Endothelial cell of umbilical vein (primary cell): ENCODE measurements around the gene PMVK. TPM values are rescaled to one million over a fixed set of nuclear protein-coding genes. Genes with fewer than 3 reads are reported as not detected.

ENCODE experiments used
- BruUV-seq: library from RNA; stranded (reverse); fragments of 400-500 nt; replicated peaks from 2 replicates; lab custom pipeline; 2021; lab: Mats Ljungman, UMichigan
- CTCF ChIA-PET: fragments of 300-600, 350-600 bp; sonication (Branson Sonifier 250); formaldehyde crosslinking; loops from one replicate; lab custom pipeline; 2021; ENCODE audit warnings: antibody characterized with exemption, inconsistent platforms; lab: Charles Lee
- POLR2A ChIA-PET: fragments of 300-600, 350-600 bp; sonication (Branson Sonifier 250); formaldehyde crosslinking; loops from one replicate; lab custom pipeline; 2021; ENCODE audit warnings: antibody characterized with exemption, inconsistent platforms; lab: Charles Lee
- DNase-seq: peaks from one replicate; pipeline ENCODE4 v3.0.0-alpha.2; 2011; ENCODE audit warnings: low read depth, low spot score
- FAIRE-seq: peaks from 2 replicates; lab custom pipeline; 2011; peaks lifted over from hg19 to GRCh38; lab: Jason Lieb, UNC
- H2AFZ ChIP-seq: 2 replicates; pipeline ENCODE4 v1.6.0; 2012; ENCODE audit warnings: low read depth, low read length, control low read depth, inconsistent platforms
- H3K27ac ChIP-seq: 2 replicates; pipeline ENCODE4 v1.5.1; 2011; ENCODE audit warnings: low read depth, mild to moderate bottlenecking, control low read depth, low read length, moderate library complexity; ENCODE audit not compliant: insufficient read depth
- H3K27me3 ChIP-seq, 2 experiments: 2 replicates each; pipeline versions ENCODE4 v1.6.0 to v1.6.1; 2011; ENCODE audit warnings: low read length in 2 of 2, mixed read lengths in 1 of 2; ENCODE audit not compliant: control insufficient read depth in 2 of 2, insufficient read depth in 2 of 2
- H3K36me3 ChIP-seq, 2 experiments: 2 replicates in 1 of 2; 3 replicates in 1 of 2; pipeline ENCODE4 v1.5.1; 2011; ENCODE audit warnings: low read length in 2 of 2, mild to moderate bottlenecking in 1 of 2, moderate library complexity in 1 of 2; ENCODE audit not compliant: control insufficient read depth in 2 of 2, insufficient read depth in 2 of 2; ENCODE audit errors: extremely low read depth in 1 of 2
- H3K4me1 ChIP-seq: 3 replicates; pipeline ENCODE4 v1.5.1; 2011; ENCODE audit warnings: mild to moderate bottlenecking, low read length; ENCODE audit not compliant: control insufficient read depth, insufficient read depth; ENCODE audit errors: extremely low read depth
- H3K4me2 ChIP-seq: 2 replicates; pipeline ENCODE4 v1.6.1; 2011; ENCODE audit warnings: low read length, control low read depth, mixed read lengths; ENCODE audit not compliant: insufficient read depth
- H3K4me3 ChIP-seq, 3 experiments: fragments of 200-600 bp in 1 of 3; sonication (generic), shearing (Covaris generic) in 1 of 3; replicated peaks in 1 of 3; 2 replicates each; pipeline ENCODE4 v1.5.1; 2011 to 2016; ENCODE audit warnings: control low read depth in 3 of 3, low read length in 3 of 3, mild to moderate bottlenecking in 2 of 3, inconsistent platforms in 1 of 3, low read depth in 1 of 3, moderate library complexity in 1 of 3; ENCODE audit not compliant: insufficient read depth in 1 of 3
- H3K79me2 ChIP-seq: 2 replicates; pipeline ENCODE4 v1.6.0; 2012; ENCODE audit warnings: low read length, inconsistent platforms; ENCODE audit not compliant: control insufficient read depth, insufficient read depth
- H3K9ac ChIP-seq: replicated peaks from 2 replicates; pipeline ENCODE3; 2011; ENCODE audit warnings: low read length, control low read depth; ENCODE audit not compliant: insufficient read depth; ENCODE audit errors: extremely low read depth
- H3K9me1 ChIP-seq: replicated peaks from 3 replicates; pipeline ENCODE4 v1.6.0; 2011; ENCODE audit warnings: mild to moderate bottlenecking, low read length; ENCODE audit not compliant: control insufficient read depth, insufficient read depth; ENCODE audit errors: extremely low read depth
- H3K9me3 ChIP-seq: replicated peaks from 2 replicates; pipeline ENCODE4 v1.5.1; 2012; ENCODE audit warnings: low read length, inconsistent platforms; ENCODE audit not compliant: control insufficient read depth, insufficient read depth
- H4K20me1 ChIP-seq: replicated peaks from 2 replicates; pipeline ENCODE3; 2011; ENCODE audit warnings: mild to moderate bottlenecking, low read length; ENCODE audit not compliant: control insufficient read depth, insufficient read depth; ENCODE audit errors: extremely low read depth
- CTCF ChIP-seq, 2 donors: IDR thresholded peaks; 1 replicate in 1 of 2; 2 replicates in 1 of 2; pipeline ENCODE4 v1.5.1; 2011; ENCODE audit warnings: low read length in 2 of 2, mild to moderate bottlenecking in 2 of 2, moderate library complexity in 2 of 2, control low read depth in 1 of 2, inconsistent platforms in 1 of 2, low read depth in 1 of 2; ENCODE audit not compliant: insufficient read depth in 1 of 2; ENCODE audit errors: extremely low read depth in 1 of 2
- EZH2 ChIP-seq: IDR thresholded peaks from 2 replicates; pipeline ENCODE4 v1.6.1; 2012; ENCODE audit warnings: borderline replicate concordance, low read depth, mild to moderate bottlenecking, moderate library complexity, low read length, inconsistent platforms; ENCODE audit not compliant: severe bottlenecking
- JUN ChIP-seq: IDR thresholded peaks from 2 replicates; pipeline ENCODE4 v1.6.1; 2011; ENCODE audit warnings: borderline replicate concordance, low read depth; ENCODE audit not compliant: insufficient read length, insufficient read depth
- POLR2AphosphoS5 ChIP-seq: IDR thresholded peaks from 2 replicates; pipeline ENCODE4 v1.6.1; 2012; ENCODE audit warnings: low read depth, mild to moderate bottlenecking, control low read depth, low read length, moderate library complexity; ENCODE audit not compliant: insufficient read depth
- dilution Hi-C: fragments of 300-500 bp; cut with MboI; formaldehyde crosslinking; loops from one replicate; pipeline ENCODE4 v1.15.0; 2019; ENCODE audit warnings: low sequenced_read_pairs; ENCODE audit not compliant: extremely low pct_ligation_motif_present
- intact Hi-C: fragments of 100-400 bp; cut with micrococcal nuclease; formaldehyde crosslinking; loops from one replicate; pipeline ENCODE4 v1.10.0; 2022
- polyA plus RNA-seq, 4 experiments: library from polyadenylated mRNA; depleted of rRNA in 3 of 4; stranded (reverse) in 3 of 4; unstranded in 1 of 4; fragments of >200 nt; gene quantifications; 2 replicates each; pipeline versions ENCODE4 v1.2.1 to v1.2.3, GENCODE V29; 2011 to 2012; ENCODE audit warnings: missing spikeins in 1 of 4
- total RNA-seq: library from RNA; stranded (reverse); gene quantifications from 2 replicates; pipeline ENCODE4 v1.2.3, GENCODE V29; 2021

PMVK gene
- total and polyA plus RNA-seq, 2 donors (not counting 3 experiments of a cell fraction or from before 2014, with no cell fraction given): 22.6 to 32.7 TPM

- Histone ChIP-seq H3K27me3 (no peaks in the 10 kb centered on the region), H3K79me2 (no peaks in the 10 kb centered on the region), H3K36me3 (peaks cover 0 to 18% of the 10 kb centered on the region in 2 experiments), H3K27ac (peak overlapping the region; percentile 69), H3K4me2 (peak overlapping the region; percentile 83), H3K4me3 (peak overlapping the region; percentile 19 to 76 (median 57)), H3K9me3 (no peaks in the 10 kb centered on the region), H3K9me1 (no peaks in the 10 kb centered on the region), H3K9ac (peak overlapping the region; percentile 92), H4K20me1 (no peaks in the 10 kb centered on the region), H3K4me1 (peaks cover 19% of the 10 kb centered on the region), H2AFZ (no peak overlapping the region)
- dilution Hi-C loops: no loop called here
- intact Hi-C loops: loop anchor here (1.0 to 2.0 kb wide), 3 partner anchors 18 to 62 kb away; partner anchors contain the start of gene PMVK
- BruUV-seq: no TSS peak
- no peak for TF ChIP-seq POLR2AphosphoS5
- TF ChIP-seq EZH2: no peak
- no peak for TF ChIP-seq CTCF (IDR thresholded peaks at IDR 0.05; ENCODE audit: extremely low read depth in 1 of 2, insufficient read depth in 1 of 2, low read depth in 1 of 2, low read length in 2 of 2)
- TF ChIP-seq JUN: no peak
- peak; percentile 73 for DNase-seq
- ChIA-PET CTCF (interaction anchor here (0.8 to 2.6 kb wide), 21 partner anchors 15 to 396 kb away, joined by 3 to 37 read pairs (median 6); partner anchors contain the start of genes ADAM15, FLAD1, LENEP and PMVK), POLR2A (interaction anchor here (0.5 to 1.4 kb wide), 4 partner anchors 10 to 21 kb away, joined by 3 to 5 read pairs (median 4); partner anchors contain the start of gene PMVK)
- FAIRE-seq: peak; percentile 43
These were observed 18.7 kb upstream of the PMVK start for GRCh38 chr1:154955039-154955717.
